Fibroblast of skin of abdomen (primary cell): ENCODE results near the gene HPF1. TPM values are rescaled to one million over a fixed set of nuclear protein-coding genes. Genes with fewer than 3 reads are reported as not detected.
A peak's percentile ranks its signal among the peaks of the same experiment; 100 is the strongest.
"Not testable (repeated sequence)": the region's sequence is repeated elsewhere in the genome, so short reads cannot be mapped to it uniquely, and the experiment has no call there.

Source experiments
- DNase-seq: peaks from one replicate; pipeline ENCODE4 v3.0.0-alpha.2; 2013
- polyA plus RNA-seq, 2 experiments: library from polyadenylated mRNA; unstranded; fragments of 120-200 nt; gene quantifications; one replicate each; pipeline ENCODE4 v1.2.1, GENCODE V29; 2013; ENCODE audit not compliant: insufficient read length in 2 of 2

HPF1 gene
- 42.6 TPM for polyA plus RNA-seq (2013, experiment 1 of 2; ENCODE audit: insufficient read length)
- polyA plus RNA-seq (2013, experiment 2 of 2; ENCODE audit: insufficient read length): 40.7 TPM

DNA sequence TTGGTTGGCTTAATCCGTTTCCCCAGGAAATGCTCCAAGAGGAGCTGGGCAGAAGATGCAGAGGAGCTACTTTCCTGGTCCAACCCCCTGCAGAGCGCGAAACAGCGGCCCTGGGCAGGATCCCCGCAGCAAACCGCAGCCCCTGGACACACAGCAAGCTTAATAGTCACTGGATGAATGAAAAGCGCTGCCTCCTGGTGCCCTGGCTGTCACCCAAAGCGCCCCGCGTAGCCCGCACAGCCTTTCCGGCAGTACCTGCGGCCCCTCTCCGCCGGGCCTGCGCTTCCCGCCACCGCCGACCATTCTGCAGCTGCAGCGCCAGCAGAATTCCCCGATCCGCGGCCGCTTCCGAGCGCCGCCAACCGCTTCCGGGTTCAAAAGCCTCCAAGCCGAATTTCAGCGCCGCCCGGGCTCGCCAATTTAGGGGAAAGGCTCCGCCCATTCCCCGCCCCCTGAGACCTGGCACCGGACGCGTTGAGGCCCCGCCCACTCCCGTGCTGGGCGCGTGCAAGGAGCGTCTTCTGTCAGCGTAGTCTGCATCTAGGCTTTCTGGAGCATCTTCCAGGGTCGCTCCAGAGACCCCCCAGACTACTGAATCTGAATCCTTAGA lies at the start of gene HPF1:
HPF1 (minus strand) TSS at position 370 of the 610 bp plus-strand sequence; CDS start at position 303, 67 bp downstream.
- peak; percentile 87 for DNase-seq

DNA sequence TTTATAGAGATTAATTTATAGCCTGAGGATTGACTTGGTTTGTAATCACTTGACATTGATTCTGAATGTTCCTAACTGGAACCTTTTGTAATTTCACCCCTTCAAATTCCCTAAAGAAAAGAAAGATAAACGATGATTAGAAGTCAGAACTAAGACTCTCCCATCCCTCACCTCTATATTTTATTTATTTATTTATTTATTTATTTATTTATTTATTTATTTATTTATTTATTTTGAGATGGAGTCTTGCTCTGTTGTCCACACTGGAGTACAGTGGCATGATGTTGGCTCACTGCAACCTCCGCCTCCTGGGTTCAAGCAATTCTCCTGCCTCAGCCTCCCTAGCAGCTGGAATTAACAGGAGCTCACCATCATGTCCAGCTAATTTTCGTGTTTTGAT lies 49.0 kb upstream of the HPF1 start:
- not testable (repeated sequence) for DNase-seq

DNA sequence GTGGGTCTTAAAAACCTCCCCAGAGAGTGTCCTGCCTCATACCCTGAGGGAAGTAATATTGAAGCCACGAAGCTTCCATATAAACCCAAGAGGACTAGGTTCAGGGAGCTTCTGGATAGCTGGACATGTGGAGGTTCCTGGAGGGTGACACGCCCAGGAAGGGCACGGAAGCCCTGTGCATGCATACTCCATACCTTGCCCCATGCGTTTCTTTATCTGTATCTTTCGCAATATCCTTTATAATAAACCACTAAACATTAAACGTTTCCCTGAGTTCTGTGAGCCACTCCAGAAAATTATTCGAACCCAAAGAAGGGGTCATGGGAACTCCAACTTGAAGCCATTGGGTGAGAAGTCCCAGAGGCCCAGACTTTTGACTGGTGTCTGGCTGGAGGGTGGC lies 45.7 kb upstream of the HPF1 start:
- DNase-seq: no peak

DNA sequence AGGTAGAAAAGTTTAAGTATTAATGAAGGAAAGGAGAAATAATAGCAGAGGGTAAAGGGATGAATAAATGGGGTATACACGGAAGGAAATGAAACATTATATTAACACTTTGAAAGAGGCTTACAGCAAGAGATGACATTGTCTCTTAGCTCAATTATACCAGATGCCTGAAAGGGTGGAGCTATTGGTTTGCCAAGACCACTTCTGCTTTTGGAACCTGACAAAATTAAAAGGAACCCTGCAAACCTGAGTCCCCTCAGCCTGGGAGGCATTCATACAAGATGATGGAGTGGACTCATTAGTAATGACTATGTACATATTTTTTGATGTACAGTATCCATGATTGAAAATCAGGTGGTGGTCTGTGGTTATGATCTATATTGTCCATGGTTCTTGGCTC lies 45.1 kb upstream of the HPF1 start:
- no peak for DNase-seq

DNA sequence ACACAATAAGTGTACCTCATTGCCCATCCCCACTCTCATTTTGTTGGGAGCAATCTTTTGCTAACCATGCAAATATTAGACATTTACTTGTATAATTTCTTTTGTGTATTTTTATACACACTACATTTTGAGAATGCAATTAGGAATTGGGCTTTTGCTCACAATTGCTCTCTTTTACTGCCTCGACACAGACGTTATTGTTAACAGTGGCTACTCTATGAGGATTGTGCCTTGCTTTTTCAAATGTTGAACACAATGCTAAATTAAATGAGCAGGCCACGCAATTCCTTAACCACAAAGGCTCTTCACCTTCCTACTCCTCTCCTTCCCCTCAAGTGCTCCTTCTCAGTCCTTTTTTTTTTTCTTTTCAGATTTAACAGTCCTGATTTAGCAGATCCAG lies 42.8 kb upstream of the HPF1 start:
- no peak for DNase-seq

DNA sequence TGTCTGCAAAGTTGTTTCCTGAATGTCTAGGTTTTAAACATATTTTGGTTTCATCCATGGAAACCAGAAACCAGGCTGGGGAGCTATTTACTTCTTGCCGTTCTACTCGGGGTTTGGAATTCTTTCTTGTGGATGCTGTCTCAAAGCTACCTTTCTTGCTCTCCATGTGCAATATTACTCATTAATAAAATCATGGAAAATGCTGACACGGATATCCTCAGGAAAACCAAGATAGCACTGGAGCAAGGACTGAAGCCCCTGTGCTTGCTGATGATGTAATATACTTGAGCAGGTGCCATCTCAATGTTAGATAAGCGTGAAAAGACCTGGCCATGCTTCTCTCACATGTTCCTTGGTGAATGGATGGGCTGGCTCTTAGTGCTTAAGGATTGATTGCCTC lies 41.5 kb upstream of the HPF1 start:
- DNase-seq: no peak

DNA sequence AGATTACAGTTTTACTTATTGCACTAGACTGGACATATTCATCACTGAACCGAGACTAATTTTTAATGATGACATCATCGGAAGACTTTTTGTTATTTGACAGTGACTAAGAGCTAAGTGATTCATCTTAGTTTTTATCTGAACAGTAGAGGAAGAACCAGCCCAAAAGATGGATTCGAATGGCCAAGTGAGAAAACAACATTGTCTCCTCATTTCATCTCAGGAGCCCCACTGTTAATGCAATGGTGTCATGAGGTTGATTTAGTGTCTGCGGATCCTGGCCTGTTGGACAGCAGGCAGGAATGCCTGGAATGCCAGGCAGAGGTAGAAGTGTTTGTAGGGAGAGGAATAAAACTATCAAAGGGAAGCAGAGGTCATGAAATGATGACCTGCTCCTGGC lies 37.8 kb upstream of the HPF1 start:
- DNase-seq: peak; percentile 63

DNA sequence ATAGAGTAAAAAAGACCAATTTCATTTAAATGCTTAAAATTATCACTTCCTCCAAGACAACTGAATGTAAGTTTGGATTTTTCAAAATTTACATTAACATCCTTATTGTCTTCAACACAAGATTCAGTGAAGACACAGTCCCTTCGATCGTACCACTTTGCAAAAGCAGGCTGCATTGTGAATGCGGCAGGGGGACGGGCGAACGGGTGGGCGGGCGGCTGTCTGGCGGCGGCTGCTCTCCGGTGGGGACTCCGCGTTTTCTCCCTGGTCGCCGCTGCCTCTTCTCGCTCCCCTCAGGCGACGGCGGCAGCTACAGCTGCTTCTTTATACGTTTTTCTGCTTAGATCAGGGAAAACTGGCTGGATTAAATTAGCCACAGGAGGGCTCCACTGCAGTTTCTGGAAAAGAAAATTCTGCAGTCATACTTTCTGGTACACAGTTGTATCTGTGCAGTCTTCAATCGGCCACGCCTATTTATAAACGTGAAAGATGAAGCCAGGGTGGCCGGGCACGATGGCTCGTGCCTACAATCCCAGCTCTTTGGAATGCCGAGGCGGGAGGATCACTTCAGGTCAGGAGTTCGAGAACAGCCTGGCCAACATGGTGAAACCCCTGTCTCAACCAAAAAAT lies 33.9 kb upstream of the HPF1 start:
- peak; percentile 78 for DNase-seq

DNA sequence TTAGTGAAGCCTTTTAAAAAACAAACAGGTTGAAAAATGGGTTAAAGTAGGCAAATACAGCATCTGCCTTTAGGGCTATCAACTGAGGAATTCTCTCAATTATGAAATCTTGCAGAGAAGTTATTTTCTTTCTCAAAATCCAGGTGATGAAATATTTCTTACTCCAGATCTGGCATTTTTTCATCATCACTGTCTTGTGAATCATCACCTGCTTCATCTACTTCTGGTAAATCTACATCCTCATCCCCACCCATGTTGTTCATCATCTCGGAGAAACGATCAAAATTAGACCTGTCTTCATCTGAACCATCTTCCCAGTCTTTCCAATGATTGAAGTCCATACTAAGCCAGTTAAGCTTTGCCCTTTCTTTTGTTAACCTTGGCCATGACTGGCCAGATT lies 33.3 kb upstream of the HPF1 start:
- DNase-seq: peak; percentile 14

DNA sequence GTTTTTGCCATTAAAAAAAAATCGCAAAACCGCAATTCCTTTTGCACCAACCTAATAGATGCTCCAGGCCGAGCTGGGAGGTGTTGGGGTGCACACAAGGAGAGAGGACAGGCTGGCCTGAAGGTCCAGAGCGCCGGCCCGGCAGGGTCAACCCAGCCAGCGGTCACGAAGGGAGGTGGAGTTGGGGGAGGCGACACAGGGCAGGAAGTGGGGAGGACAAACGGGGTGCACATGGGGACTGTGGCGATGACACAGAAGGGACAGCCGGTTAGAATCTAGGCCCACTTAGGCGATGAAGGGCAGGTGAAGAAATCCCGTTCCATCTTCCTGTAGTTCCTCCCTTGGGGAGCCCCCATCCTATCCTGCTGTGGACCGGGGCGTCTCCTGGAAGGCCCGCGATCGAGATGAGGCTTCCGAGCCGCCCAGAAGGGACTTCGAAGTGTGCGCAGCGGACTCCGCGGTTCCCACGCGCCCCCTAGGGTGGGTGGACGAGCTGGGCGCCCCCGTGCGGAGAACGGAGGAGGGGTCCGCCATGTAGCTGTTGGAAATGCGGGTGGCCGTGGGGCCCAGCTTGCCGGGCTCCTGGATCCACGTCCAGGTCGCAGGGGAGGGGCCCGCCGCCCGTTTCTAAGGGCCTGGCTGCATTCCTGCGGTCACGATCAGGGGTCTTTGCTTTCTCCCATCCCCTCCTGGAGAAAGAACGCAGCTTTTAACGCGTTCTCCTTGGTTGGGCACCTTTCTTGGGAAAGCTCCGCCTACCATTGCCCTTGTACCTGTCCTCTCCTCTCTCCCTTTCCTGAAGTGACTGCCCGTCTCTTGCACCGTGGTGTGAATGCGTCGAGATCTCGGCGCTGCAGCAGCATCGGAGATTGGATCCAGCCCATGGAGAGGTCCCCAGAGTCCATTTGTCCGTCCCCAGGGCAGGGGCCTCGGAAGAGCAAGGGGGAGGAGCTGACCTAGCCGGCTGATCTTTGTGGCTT lies 17.0 kb upstream of the HPF1 start:
- peak; percentile 25 for DNase-seq

DNA sequence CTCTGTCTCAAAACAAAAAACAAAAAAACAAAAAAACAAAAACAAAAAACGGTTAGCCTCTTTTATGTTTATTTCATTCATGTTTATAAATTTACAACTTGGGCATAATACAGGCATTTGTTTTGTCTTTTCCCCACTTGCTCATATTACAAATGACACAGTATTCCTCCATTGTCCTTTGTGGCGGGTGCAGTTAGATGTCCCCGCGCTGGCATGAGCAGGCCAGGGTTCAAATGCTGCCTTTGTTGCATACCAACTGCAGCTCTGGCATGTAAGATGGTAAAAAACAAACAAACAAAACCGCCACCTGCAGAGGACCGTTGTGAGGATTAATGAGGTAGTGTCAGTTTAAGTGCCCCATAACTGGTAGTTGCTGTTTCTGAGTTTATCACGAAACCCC lies 16.1 kb upstream of the HPF1 start:
- DNase-seq: no peak

DNA sequence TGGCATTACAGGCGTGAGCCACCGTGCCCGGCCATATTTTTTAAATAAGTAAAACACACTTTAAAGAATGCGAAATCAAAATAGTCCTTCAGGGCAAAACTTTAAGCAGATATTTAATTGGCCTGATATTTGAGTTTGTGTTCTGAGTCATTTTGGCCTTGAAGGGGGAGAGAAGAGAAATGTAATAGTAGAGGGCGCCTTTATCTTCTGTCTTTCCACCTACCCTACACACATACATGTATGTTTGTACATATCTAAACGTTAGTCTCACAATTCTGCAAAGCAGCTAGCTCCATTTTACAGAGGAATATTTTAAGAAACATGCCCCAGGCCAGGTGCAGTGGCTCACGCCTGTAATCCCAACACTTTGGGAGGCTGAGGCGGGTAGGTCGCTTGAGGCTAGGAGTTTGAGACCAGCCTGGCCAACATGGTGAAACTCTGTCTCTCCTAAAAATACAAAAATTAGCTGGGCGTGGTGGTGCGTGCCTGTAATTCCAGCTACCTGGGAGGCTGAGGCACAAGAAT lies 13.9 kb upstream of the HPF1 start:
- not testable (repeated sequence) for DNase-seq

DNA sequence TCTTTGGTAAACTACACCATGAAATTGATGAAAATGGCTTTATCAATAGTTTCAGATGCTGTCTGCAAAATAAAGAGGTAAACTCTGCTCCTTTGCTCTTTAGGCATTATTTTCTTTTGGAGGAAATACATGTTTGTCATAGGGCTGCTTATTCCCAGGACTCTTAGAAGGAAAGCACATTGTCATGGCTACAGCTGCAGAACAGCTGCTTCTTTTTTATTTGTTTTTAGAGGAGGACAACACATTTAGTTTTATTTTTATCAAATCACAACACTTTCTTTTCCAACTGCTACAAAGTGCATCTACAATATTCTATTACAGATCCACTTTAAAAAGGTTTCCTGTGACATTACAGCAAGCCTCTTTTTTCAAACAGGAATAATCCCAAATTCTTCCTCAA lies 12.7 kb upstream of the HPF1 start:
- DNase-seq: no peak

DNA sequence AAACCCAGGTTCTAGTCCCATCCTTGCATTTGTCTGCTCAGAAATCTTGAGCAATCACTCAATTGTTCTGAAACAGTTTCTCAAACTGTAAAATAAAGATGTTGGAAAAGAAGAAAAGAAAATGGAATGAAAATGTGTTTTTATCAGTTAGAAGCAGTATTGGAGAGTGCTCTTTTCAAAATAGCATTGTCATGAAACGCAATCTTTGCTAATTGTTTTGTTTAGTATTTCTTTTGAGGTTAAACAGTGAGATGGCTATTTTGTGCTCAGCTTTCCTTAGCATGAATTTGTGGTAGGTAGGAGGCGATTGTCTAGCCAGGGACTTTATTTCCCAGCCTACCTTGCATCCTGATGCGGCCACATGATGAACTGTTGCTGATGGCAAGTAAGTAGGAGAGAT lies 10.6 kb upstream of the HPF1 start:
- no peak for DNase-seq

DNA sequence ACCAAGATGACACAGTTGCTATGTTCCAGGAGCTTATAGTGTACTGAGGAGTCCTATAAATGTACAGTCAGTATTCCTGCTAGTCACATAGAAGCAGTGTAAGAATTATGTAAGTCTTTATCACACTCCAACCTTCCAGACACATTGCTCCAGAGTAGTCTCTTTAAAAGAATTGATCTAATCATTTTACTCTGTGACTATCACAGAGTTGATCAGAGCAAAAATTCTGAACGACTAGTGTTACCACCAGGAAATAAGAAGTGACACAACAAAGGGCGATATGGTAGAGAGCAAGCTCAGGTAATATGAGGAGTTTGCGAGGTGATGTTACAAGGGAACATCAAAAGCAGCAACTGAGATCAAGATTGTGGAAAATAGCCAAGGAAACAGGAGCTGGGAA lies 9.0 kb upstream of the HPF1 start:
- no peak for DNase-seq

DNA sequence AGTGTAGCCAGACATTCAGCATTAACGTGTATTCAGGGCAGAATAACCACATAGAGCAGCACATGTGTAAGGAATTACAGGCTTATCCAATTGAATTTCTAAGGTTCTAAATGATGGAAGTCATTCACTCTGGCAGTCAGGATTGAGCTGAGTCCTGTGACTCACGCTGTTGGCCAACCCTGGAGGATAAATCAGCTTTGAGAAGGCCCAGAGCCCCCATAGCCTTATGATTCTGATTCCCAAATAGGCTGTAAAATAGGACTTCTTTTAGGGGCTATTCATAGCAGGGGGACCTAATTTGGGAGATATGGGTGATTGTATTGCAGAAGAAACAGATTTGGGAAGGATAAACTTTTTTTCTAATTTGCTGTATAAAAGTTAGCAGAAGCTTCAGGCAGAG lies 8.1 kb upstream of the HPF1 start:
- DNase-seq: peak; percentile 95

DNA sequence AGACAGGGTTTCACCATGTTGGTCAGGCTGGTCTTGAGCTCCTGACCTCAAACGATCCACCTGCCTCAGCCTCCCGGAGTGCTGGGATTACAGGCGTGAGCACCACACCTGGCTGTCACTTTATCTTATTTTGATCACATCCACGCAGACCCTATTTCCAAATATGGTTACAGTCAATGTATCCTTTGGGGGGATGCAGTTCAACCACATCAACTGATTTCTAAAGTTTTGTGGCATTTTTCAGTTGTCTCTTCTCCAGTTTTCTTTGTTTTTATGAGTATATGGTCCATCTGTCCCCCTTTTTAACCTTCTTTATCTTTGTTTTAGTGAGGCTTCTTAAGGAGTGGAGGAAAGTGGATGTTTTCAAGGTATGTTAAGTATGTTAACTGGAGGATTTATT lies 4.1 kb upstream of the HPF1 start:
- no peak for DNase-seq

DNA sequence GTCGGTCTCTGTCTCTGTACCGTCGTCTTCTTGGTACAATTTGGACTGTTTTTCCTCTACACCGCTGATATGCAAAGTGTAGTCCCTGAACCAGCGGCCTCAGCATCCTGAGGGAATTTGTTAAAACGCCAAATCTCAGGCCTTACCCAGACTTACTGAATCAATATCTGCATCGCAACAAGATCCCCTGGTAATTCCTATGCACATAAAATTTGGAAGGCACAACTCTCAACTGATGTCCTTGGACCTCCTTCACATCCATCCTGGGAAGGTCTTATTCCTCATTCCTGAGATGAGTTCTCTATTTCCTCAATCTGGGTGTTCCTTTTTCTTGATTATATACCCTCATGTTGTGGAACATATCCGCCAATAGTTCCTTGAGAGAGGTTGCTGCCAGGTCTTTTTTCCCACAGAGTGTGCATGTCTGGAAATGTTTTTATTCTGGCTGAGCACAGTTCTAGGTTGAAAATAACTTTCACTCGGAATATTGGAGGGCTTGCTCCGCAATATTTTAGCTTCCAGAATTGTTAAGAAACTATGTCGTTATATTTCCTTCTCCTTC lies 738 bp upstream of the HPF1 start:
- no peak for DNase-seq

DNA sequence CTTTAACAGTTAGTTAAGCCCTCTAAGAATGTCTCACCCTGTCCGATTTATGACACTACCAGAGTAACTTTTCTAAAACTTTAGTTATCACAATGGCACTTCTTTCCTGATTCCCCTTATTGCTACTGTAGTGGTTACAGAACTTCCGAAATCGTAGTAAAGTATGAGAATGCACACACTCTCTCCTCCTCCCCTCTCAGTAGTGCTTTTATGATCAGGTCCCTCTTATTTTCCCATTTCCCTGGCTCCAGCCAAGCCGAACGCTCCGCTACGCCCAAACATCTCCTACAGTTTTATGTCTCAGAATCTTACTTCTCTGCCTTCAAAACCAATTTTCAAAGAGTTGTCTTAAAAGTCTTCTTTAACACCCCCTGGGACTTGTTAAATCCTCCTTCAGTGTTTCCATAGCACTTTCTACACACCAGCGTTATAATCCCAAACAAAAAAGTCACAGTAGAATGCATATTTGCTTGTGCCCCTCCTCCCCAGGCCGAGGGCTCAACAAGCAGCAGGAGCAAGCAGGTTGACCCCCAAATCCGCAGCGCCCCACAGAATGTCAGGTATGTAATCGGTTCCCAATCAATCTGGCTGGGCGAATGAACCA lies 671 bp downstream of the HPF1 start:
- no peak for DNase-seq

DNA sequence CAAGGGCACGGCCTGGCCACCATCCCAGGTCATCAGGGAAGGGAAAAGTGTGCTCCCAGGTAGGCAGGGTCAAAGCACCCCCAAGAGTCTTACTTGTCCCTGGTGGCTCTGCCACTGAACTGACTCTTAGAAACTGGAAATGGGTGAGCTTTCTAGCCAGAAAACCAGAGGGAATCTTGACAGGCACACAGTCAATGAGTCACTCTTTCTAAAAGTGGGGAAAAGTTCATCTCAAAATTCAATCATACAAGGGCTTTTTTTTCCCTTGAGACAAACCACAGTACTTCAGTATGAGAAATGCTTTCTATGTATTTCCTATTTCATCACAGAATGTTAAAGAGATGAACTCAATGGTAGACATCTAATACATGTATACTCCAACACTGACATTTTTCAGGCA lies 12.5 kb downstream of the HPF1 start:
- peak; percentile 62 for DNase-seq

DNA sequence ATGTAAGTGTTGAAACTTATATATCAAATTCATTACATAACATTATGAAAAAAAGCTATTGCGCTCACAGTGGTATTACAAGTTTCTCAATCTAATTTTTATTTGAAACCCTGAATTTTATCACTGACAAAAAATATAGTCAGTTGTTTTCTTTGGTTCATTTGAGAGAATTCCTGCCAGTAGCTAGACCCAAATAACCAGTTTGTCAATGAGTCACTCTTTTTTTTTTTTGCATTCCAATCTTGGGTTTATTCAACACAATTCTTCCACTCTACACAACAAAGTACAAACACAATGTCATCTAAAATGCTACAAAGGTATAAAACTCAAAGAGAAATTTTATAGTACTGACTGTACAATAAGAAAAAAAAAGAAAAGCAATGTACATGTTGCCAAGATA lies 13.1 kb downstream of the HPF1 start:
- DNase-seq: no peak

DNA sequence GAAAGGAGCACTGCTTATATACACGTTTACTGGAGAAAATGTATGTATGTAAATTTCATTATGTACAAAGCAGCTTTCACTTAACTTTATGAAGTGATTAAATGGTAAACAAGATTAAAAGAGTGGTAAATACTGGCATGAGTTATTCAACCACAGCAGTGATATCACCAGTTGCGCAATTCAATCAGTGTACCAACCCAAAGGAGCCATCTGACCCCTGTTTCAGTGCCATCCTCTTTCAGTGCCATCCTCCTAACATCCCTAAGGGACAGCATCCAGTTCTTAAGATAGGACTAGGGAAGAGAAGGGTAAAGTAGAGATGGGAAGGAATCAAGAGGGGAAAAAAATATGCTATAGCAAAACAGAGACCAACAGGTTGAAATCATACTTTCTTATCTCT lies 16.2 kb downstream of the HPF1 start:
- no peak for DNase-seq
